ENCODE measurements around the gene DAB1. TPM values are rescaled to one million over a fixed set of nuclear protein-coding genes. Genes with fewer than 3 reads are reported as not detected.

Gene DAB1
- total RNA-seq, 1 donor = 0.45 TPM

DNA sequence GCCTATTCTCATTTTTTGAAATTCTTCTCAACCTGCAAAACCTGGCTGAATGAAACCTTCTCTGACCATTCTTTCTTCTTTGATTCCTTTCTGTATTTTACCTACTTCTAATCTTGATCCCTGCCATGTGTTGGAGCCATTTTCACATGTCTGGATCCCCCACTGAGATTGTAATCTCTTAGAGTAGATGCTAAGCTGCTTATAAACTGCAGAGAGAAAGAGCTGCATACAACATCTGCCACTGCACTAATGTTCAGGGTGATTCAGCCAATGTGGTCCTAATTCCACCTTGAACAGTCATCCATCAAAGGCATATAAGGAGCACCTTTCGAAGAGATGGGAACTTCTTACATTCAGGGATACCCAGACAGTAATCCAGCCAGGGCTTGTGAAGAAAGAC, 16.2 kb upstream of the DAB1 start:
- no peak overlapping the region for H3K4me3 ChIP-seq (ENCODE audit: low read depth, low read length)
- TF ChIP-seq, protein P1, sequence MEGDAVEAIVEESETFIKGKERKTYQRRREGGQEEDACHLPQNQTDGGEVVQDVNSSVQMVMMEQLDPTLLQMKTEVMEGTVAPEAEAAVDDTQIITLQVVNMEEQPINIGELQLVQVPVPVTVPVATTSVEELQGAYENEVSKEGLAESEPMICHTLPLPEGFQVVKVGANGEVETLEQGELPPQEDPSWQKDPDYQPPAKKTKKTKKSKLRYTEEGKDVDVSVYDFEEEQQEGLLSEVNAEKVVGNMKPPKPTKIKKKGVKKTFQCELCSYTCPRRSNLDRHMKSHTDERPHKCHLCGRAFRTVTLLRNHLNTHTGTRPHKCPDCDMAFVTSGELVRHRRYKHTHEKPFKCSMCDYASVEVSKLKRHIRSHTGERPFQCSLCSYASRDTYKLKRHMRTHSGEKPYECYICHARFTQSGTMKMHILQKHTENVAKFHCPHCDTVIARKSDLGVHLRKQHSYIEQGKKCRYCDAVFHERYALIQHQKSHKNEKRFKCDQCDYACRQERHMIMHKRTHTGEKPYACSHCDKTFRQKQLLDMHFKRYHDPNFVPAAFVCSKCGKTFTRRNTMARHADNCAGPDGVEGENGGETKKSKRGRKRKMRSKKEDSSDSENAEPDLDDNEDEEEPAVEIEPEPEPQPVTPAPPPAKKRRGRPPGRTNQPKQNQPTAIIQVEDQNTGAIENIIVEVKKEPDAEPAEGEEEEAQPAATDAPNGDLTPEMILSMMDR (IDR thresholded peaks at IDR 0.05; ENCODE audit: insufficient read depth, low read length) = no peak
- DNase-seq (ENCODE audit: low read depth) = no peak

DNA sequence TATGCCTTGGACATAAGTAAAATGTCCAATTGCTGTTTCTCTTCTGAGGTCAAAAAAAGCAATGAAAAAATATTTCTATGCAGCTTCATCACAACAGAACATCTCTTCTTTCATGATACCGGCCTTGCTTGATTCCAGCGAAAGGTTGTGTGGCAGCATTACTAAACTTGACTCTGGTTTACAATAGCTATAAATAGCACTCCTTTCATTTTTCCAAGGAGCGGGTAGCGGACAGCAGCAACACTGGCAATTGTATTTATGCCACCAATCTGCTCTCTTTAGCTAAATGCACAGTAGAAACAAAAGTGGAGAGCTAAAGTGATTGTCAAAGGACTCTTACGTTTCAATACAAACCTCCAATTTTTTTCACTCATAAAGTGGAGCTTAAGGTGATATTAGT, 7.5 kb upstream of the DAB1 start:
- TF ChIP-seq, protein P1 (IDR thresholded peaks at IDR 0.05; ENCODE audit: insufficient read depth, low read length) = no peak
- no peak for DNase-seq (ENCODE audit: low read depth)
- no peak overlapping the region for H3K4me3 ChIP-seq (ENCODE audit: low read depth, low read length)

DNA sequence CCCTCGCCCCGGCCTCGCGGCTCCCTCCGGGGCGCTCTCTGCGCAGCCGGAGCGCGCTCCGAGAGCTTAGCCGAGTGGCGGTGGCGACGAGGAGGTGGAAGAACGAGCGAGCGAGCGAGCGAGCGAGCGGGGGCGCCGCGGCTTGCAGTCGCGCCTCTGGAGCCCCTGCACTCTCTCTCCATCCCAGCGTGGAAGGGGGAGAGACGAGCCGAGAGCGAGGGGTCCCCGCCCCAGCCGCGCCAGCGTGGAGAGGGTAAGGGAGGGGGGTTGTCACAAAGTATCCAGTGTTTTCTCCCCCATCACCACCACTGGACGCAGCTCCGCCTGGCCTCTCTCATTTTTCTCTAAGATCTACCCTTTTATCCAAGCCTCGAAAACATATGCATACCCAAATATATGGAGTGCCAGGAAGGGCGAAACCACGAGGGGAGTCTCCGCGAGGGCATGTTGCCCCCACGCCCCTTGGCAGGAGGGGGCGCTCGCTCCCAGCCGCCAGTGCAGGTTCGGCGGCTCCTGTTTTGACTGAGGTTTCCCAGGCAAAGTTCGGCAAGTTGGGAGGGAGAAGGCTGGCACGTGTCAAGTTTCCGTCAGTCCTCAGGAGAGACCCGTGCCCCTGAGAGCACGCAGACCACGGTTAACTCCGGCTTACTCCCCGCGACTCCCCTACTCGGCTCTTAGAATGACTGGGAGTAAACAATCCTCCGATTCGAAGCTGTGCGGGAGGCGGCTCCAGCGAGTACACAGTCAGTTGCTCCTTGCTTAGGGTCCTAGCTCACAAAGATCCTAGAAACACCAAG, 569 bp upstream of the DAB1 start:
- peak; percentile 18 for DNase-seq (ENCODE audit: low read depth)
- TF ChIP-seq, protein P1 (IDR thresholded peaks at IDR 0.05; ENCODE audit: insufficient read depth, low read length) = peak; percentile 68
- peak overlapping the region; percentile 50 for H3K4me3 ChIP-seq (ENCODE audit: low read depth, low read length)

DNA sequence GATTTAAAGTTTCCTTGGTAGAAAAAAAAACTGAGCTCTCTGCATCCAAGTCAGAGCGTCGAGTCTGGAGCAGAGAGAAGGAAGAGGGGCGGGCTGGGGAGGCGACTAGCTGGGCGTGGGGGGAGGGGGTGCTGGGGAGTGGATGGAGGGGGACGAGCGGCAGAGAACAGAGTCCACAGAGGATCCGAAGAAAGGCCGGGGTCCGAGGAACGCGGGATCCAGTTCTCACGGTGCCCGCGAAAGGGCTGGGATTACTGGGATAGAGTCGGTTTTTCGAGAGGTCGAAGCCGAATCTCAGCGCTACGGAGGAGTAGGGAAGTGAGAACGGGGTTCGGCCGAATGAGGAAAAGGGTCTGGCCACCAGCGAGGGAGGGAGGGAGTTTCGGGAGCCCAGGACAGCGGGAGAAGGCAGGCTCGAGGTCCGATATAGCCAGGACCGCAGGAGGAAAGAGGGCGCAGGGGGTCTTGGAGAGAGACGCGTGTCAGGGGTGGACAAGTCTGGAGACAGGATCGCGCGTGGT, 665 bp downstream of the DAB1 start:
- H3K4me3 ChIP-seq (ENCODE audit: low read depth, low read length) = peak overlapping the region; percentile 47
- peak; percentile 2 for DNase-seq (ENCODE audit: low read depth)
- TF ChIP-seq, protein P1 (IDR thresholded peaks at IDR 0.05; ENCODE audit: insufficient read depth, low read length) = no peak

DNA sequence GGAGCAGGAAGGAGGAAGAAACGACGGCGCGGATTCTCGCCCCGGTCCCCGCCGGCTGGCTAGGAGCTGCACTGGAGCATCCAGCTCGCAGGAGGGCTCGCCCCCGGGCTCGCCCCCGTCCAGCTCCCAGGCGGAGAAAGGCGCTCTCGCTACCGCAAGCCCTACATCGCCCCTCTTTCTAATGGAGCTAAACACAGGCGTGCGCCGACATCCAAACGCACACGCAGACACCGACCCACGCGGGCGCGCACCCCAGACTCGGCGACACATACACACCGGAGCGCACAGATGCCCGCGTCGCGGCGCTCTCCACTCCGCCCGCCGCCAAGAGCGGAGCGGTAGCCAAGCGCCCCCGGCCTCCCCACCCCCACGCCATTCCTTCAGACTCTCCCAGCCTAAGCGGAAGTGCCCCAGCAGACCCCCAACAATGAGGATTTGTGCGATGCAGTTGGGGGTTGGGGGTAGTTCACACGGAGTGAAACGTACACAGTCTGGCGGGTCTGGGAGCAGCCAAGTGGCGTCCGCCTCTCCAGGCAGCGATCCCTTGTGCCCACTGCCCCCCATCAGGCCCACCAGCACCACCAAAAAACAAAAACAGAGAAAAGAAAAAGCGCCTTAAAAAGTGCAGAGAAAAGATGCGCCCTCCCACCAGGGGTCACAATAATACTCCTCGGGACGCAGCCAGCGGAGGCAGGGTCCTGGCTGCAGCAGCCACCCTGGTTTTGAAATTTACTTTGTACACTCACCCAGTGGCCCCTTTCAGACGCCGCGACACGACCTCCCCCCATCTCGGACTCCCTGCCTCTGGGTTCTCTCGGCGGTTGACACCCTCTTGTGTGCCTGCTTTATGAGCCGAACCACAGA, 1.4 kb downstream of the DAB1 start:
- peak; percentile 10 for DNase-seq (ENCODE audit: low read depth)
- H3K4me3 ChIP-seq (ENCODE audit: low read depth, low read length) = peak overlapping the region; percentile 47
- TF ChIP-seq, protein P1 (IDR thresholded peaks at IDR 0.05; ENCODE audit: insufficient read depth, low read length) = no peak

DNA sequence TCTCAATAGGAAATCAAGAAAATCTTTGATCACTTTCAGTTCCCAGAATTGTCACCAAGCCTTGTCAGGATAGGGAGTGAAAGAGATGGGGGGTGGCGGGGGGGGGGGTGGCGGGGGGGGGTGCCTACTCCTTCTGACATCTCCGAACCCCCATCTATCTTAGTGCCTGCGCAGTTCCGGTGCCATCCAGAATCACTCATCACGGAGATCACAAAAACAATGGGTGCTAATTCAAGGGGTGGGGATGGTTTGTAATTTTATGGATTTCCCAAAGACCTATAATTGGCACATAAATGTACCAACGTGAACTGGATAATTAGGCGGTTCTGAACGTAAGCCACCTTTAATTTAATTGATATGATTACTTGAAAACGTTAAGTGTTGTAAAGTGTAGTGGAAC, 2.1 kb downstream of the DAB1 start:
- TF ChIP-seq, protein P1 (IDR thresholded peaks at IDR 0.05; ENCODE audit: insufficient read depth, low read length) = no peak
- no peak overlapping the region for H3K4me3 ChIP-seq (ENCODE audit: low read depth, low read length)

More for the DNA sequence above, 2.1 kb downstream of the DAB1 start:
- DNase-seq (ENCODE audit: low read depth) = no peak

Data from fibroblast of the aortic adventitia (primary cell).